GM13977 (cell line): ENCODE results near the gene MST1R.
A peak's percentile ranks its signal among the peaks of the same experiment; 100 is the strongest.
"Not testable (repeated sequence)": the region's sequence is repeated elsewhere in the genome, so short reads cannot be mapped to it uniquely, and the experiment has no call there.

Experiments used
- DNase-seq: peaks from one replicate; pipeline ENCODE4 v3.0.0; 2012; ENCODE audit warnings: low spot score
- in situ Hi-C: fragments of 300-500 bp; cut with MboI; formaldehyde crosslinking; loops from one replicate; pipeline ENCODE4 v1.12.0; 2022; ENCODE audit warnings: low sequenced_read_pairs, low pct_unique_long_range_greater_than_20kb, mixed read lengths, inconsistent platforms; ENCODE audit not compliant: unreplicated experiment
- TF ChIP-seq, protein P1 (sequence below): IDR thresholded peaks from 2 replicates; pipeline ENCODE4 v1.5.1; 2012; ENCODE audit warnings: mild to moderate bottlenecking, control low read depth; ENCODE audit not compliant: insufficient read depth; ENCODE audit errors: extremely low read depth, missing control alignments

The MST1R gene

DNA sequence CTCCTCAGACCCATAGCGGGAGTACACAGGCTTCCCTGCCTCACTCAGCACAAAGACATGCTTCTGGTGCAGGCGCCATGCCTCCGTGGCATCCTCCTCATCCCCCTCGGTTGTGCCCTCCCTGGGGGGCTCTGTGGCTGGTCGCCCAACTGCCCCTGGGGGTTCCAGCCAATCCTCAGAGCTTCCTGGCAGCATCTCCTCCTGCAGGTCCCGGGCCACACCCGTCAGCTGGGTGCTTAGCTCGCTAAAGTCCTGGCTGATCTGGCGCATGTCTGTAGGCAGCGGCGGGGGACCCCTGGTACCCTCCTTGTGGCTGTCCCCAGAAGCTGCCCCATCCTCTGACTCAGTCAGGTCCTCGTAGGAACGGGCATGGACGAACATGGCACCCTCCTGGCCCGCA is 7.9 kb upstream of the MST1R start:
- DNase-seq: no peak
- TF ChIP-seq, protein P1, sequence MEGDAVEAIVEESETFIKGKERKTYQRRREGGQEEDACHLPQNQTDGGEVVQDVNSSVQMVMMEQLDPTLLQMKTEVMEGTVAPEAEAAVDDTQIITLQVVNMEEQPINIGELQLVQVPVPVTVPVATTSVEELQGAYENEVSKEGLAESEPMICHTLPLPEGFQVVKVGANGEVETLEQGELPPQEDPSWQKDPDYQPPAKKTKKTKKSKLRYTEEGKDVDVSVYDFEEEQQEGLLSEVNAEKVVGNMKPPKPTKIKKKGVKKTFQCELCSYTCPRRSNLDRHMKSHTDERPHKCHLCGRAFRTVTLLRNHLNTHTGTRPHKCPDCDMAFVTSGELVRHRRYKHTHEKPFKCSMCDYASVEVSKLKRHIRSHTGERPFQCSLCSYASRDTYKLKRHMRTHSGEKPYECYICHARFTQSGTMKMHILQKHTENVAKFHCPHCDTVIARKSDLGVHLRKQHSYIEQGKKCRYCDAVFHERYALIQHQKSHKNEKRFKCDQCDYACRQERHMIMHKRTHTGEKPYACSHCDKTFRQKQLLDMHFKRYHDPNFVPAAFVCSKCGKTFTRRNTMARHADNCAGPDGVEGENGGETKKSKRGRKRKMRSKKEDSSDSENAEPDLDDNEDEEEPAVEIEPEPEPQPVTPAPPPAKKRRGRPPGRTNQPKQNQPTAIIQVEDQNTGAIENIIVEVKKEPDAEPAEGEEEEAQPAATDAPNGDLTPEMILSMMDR: no peak
- in situ Hi-C loops: no loop called here

DNA sequence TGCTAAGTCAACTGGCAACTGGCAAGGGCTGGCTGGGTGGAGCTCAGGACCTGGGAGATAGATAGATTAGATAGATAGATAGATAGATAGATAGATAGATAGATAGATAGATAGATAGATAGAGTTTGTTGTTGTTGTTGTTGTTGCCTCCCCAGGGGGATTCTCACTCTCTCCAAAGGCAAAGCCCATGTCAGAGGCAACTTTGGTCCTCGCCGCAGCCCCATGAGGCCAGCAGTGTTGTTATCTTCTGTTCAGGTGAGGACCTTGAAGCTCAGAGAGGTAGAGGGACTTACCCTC is 7.4 kb upstream of the MST1R start:
- no peak for DNase-seq
- TF ChIP-seq, protein P1: no peak
- in situ Hi-C loops: no loop called here

DNA sequence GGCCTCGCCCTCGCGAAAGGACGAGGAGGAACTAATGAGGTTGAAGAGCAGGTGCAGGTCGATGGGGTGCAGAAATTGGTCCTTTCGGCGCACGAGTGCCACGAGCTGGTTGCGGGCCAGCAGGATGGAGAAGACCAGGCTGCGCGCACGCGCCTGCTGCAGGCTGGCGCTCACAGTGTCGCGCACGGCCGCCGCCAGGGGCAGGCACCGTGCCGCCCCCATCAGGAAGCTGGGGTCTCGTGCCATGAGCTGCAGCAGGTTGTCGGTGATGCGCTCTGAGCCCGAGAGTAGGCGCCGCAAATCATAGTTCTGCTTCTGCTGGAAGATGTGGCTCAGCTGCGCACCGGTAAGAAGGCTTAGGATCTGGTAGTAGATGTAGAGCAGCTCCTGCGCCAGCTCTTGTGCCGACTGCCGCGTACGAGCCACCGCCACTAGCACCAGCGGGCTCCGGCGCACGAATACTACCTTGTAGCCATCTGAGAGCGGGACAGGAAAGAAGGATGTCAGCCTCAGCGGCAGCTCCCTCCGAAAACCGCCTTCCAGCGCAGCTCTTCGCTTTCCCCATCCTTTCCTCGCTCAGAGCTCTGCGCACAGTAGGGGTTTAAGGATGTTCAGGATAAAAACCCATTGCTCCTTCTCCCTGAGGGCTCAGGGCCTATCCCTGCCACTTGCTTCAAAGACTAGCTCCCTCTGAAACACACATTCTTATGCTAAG is 6.9 kb upstream of the MST1R start:
- TF ChIP-seq, protein P1: no peak
- in situ Hi-C loops: no loop called here
- no peak for DNase-seq

DNA sequence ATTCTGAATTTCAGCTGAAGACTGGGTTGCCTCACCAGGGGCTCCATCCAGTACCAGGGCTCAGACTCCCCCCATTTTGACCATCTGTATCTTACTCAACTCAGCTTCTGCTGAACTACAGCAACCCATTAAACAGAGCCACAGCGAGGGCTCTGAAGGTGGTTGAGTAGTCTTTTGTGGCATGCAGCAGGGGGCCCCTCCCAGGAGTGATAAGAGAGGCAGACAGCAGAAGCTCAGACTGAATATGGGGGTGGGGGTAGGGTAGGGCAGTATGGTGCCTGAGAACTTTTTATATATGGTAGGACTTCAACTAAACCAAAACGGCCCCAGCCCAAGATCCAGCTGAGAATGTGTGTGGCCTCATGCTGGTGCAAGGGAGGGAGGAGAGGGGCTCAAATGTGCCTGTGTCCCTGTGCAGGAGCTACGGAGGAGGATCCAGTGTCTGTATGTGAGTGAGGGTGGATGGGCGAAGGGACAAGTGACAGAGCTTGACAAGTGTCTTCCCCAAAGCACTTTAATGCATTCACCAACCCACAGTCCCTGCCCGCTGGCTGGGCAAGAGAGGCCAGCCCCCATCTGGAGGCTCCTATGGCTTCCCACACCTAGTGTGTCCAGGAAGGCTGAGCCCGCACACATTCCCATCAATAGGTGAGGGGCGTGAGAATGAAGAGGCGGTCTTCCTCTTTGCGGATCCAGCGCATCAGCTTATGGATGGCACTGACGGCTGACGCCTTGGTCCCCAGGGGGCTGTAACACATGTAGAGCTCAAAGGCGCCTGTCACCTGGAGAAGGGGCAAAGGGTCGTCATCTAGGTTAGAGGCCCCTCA is 4.9 kb upstream of the MST1R start:
- TF ChIP-seq, protein P1: no peak
- in situ Hi-C loops: no loop called here
- no peak for DNase-seq

DNA sequence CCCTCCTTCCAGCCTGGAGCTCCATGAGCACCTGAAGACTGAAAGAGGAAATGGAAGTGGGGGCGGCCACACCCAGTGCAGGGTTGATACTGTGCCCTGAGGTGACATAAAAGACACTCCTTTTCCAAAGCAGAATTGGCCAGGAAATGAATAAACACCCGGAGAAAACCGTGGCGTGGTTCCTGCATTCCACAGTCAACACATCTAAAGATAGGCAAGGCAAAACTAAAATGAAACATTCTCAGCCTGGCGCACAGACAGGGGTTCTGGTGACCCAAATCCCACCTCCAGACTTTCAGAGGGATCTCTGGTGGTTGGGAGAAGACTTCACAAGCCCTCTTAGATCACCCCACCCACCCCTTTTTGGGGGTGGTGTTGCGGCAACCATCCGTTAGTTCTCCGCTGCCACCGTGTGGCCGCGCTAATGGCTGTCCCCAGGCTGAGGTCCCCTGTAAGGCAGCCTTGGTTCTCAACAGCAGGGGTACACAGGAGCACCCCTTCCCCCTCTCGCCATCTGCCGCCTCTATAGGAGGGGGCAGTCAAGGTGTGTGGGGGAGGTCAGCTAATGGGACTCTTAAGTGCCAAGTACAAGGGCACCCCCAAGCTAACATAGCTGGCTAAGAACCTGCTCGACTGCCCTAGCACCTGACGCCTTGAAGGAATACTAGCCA is 2.5 kb upstream of the MST1R start:
- peak; percentile 90 for DNase-seq
- TF ChIP-seq, protein P1: peak; percentile 81
- in situ Hi-C loops: no loop called here

DNA sequence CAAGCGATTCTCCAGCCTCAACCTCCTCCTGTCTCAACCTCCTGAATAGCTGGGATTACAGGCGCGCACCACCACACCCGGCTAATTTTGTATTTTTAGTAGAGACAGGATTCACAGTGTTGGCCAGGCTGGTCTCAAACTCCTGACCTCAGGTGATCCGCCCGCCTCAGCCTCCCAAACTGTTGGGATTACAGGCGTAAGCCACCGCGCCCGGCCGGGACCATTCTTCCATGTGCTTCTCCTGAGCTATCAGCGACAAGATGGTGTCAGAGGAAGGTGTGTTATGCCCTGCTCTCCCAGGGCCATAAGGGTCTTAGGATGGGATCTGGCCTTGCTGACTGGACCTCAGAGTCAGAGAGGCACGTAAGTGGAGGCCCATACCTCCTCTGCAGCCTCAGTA is 775 bp upstream of the MST1R start:
- in situ Hi-C loops: not testable (repeated sequence)

More for the DNA sequence above, 775 bp upstream of the MST1R start:
- DNase-seq: not testable (repeated sequence)
